ENCODE results near the gene WDR70.
"Not testable (repeated sequence)": the region's sequence is repeated elsewhere in the genome, so short reads cannot be mapped to it uniquely, and the experiment has no call there.

Gene WDR70

DNA sequence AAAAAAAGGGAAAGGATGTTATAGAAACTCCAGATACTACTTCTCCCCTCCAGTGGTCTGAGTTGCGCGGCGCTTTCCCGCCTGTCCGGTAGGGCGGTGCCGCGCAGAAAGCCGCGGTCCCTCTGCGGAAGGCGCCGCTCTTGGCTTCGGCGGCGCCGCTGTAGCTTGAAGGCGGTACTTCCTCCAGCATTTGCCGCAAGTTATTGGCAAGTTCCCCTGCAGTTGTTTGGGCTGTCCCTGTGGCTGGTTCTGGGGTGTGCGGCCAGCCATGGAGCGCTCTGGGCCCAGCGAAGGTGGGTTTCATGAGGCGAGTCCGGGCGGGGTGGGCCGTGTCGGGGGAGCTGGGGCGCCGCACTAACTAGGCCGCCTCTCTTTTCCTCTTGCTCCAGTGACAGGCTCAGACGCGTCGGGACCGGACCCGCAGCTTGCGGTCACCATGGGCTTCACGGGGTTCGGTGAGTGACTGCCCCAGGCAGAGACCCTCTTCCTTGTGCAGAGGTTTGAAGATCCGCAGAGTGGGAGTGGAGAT lies at the start of gene WDR70:
WDR70 (plus strand) TSS at position 219 of the 529 bp plus-strand sequence; CDS start at position 269, 50 bp downstream.
- peak; percentile 96 for DNase-seq

DNA sequence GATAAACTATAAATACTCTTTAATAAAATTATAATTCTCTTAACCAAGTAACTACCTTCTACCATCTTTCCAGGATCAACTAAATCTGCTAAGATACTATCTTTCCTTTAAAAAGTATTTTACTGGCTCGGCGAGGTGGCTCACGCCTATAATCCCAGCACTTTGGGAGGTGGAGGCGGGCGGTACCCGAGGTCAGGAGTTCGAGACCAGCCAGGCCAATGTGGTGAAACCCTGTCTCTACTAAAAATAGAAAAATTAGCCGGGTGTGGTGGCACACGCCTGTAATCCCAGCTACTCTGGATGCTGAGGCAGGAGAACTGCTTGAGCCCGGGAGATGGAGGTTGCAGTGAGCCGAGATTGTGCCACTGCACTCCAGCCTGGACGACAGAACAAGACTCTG lies 44.4 kb upstream of the WDR70 start:
- not testable (repeated sequence) for DNase-seq

DNA sequence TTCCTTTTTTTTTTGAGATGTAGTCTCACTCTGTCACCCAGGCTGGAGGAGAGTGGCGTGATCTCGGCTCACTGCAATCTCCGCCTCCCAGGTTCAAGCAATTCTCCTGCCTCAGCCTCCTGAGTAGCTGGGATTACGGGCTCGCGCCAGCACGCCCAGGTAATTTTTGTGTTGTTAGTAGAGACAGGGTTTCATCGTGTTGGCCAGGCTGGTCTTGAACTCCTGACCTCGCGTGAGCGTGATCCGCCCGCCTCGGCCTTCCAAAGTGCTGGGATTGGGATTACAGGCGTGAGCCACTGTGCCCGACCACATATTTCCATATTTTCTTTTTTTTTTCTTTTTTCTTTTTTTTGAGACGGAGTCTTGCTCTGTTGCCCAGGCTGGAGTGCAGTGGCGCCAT lies 36.4 kb upstream of the WDR70 start:
- not testable (repeated sequence) for DNase-seq

DNA sequence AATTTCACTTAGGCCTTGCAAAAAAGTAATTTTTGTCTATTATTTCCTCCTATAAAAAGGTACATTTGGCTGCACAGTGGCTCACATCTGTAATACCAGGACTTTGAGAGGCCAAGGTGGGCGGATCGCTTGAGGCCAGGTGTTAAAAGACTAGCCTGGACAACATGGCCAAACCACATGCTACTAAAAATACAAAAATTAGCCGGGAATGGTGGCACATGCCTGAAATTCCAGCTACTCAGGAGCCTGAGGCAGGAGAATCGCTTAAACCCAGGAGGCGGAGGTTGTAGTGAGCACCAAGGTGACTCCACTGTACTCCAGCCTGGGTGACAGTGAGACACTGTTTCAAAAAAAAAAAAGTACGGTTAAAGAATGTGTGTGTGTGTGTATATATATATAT lies 24.0 kb upstream of the WDR70 start:
- no peak for DNase-seq

DNA sequence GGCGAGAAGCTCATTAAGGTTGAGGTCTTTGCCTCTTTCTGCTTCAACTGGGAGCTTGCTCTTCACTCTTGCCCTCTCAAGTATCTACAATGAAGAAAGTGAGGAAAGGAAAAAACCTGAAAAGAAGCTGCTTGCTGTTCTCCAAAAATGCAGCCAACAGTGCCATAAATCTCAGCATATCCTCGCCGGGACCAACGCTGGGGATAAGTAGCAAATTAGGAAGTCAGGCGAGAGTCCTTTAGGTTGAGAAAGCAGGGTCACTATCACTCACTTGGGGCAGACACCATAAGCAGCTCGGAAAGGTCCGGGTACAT lies 8.6 kb upstream of the WDR70 start:
- DNase-seq = no peak

DNA sequence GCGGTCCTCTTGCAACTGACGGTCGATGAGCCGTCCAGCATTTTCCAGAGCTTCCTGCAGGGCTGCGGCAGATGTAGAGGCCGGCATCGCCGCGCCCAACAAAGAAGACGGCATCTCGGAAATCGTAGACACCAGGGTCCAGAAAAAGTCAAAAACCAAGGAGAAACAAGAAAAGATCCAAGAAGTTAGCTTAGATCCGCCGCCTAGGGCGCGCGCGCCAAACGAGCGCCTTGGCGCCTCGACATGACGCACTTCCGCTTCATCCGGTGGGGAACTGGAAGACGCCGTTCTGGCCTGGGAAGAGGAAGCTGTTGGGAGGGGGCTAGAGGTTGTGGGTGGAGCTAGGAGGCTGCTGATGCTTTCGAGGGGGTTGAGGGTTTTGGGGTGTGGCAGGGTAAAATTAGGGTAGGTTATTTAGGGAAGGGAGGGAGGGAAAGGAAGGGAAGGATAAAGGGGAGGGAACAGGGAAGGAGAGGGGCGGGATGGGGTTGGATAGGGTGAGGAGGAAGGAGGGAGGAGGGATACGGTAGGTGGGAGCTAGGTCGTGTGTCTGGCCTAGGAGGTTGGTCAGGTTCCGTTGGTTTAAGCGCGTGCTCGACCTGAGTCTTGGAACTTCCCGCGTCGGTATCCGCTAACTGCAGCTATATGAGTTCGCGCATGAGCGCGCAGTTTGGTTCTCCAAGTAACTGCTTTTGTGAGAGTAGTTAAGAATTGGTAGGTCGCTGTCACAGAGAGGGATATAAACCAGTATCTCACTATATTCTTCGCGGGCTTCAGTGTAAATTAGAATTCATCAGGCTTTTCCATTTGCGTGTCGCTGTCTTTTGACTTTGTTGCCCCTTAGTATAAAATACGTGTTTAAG lies 8.0 kb upstream of the WDR70 start, which contains the start of gene NUP155:
NUP155 (minus strand) TSS at position 243 of the 863 bp plus-strand sequence; CDS start at position 114, 129 bp downstream.
- DNase-seq = peak; percentile 95

DNA sequence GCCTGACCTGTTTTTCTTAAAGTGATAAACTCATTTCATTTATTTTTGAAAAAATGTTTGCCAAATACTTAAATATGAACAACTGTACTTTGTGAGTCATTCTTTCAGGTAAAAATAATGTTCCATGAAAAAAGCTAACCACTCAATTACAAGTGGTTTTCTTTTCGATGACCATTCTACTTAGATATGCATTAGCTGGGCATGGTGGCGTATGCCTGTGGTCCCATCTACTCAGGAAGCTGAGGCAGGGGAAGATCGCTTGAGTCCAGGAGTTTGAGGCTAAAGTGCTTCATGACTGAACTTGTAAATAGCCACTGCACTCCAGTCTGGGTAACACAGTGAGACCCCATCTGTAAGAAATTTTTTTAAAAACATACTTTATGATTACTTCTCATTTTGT lies 4.0 kb upstream of the WDR70 start:
- DNase-seq = no peak

DNA sequence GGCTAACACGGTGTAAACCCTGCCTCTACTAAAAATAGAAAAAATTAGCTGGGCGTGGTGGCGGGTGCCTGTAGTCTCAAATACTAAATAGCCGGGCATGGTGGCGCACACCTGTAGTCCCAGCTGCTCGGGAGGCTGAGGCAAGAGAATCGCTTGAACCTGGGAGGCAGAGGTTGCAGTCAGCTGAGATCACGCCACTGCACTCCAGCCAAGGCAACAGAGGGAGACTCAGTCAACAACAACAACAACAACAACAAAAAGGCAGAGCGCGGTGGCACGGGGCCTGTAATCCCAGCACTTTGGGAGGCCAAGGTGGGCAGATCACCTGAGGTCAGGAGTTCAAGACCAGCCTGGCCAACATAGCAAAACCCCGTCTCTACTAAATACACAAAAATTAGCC lies 1.1 kb upstream of the WDR70 start:
- DNase-seq = not testable (repeated sequence)

DNA sequence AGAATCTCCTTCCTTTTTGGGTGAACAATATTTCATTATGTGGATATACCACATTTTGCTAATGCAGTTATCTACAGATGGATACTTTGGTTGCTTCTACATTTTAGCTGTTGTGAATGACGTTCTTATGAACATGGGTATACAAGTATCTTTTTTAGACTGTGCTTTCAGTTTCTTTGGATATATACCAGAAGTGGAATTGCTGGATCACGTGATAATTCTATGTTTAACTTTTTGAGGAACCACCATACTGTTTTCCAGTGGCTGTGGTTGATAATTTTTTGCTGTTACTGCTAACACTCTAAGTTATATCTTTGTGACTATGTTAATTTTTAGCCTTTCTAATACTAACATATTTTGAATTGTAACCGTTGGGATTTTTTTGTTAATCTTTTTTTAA lies 12.5 kb downstream of the WDR70 start:
- DNase-seq = peak; percentile 85

DNA sequence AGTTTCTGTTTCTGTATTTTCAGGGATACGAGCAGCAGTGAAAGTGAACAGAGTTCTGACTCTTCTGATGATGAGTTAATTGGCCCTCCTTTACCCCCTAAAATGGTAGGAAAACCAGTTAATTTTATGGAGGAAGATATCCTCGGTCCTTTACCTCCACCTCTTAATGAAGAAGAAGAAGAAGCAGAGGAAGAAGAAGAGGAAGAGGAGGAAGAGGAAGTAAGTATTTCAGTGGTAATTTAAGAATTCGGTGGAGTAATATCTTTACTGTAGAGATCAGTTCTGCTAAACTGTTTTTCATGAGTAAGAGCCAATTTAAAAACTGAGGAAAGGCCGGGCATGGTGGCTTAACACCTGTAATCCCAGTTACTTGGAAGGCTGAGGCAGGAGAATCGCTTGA lies 17.2 kb downstream of the WDR70 start:
- DNase-seq = no peak

DNA sequence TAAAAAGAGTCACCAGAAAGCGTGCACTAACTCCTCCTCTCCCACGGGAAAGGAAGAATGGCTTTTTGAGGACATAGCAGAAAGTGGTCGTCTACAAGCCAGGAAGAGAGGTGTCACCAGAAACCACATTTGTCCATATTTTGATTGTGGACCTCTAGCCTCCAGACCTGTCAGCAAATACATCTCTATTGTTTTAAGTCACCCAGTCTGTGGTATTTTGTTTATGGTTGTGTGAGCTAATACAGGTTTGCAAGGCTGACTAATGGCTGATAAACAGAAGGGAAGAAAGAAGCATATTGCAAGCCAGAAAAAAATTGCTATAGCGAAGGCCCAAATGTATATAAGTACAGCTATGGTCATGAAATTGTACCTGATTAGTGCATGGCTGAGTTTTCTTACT lies 21.4 kb downstream of the WDR70 start:
- no peak for DNase-seq

DNA sequence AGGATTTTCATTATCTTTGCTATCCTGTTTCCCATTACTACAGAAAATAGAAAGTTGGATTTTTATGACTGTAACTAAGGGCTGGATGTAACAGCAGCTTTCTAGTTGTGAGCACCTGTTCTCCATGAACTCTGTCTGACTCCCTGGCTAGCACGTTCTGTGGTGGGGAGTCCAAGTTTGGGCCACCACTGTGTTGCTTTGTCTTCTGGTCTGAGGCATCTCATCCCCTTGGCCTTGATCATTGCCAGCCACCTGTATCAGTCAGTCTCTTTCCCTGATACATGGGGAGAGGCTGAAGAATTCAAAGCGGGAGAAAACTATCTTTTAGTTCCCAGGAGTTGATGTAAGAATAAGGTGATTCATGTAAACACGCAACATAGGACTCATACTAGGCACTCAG lies 33.4 kb downstream of the WDR70 start:
- DNase-seq = no peak

DNA sequence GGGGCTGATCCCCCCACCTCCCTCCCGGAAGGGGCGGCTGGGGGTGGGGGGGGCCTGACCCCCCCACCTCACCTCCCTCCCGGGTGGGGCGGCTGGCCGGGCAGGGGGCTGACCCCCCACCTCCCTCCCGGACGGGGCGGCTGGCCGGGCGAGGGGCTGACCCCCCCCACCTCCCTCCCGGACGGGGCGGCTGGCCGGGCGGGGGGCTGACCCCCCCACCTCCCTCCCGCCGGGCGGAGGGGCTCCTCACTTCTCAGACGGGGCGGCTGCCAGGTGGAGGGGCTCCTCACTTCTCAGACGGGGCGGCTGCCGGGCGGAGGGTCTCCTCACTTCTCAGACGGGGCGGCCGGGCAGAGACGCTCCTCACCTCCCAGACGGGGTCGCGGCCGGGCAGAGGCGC lies 36.3 kb downstream of the WDR70 start:
- not testable (repeated sequence) for DNase-seq

DNA sequence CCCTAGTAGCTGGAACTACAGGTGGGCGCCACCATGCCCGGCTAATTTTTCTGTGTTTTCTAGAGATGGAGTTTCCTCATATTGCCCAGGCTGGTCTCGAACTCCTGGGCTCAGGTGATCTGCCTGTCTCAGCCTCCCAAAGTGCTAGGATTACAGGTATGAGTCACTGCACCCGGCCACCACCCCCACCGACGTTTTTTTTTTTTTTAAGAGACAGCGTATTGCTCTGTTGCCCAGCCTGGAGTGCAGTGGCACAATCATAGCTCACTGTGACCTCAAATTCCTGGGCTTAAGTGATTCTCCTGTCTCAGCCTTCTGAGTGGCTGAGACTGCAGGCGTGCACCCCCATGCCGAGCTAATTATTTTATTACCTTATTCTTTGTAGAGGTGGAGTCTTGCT lies 38.2 kb downstream of the WDR70 start:
- no peak for DNase-seq

DNA sequence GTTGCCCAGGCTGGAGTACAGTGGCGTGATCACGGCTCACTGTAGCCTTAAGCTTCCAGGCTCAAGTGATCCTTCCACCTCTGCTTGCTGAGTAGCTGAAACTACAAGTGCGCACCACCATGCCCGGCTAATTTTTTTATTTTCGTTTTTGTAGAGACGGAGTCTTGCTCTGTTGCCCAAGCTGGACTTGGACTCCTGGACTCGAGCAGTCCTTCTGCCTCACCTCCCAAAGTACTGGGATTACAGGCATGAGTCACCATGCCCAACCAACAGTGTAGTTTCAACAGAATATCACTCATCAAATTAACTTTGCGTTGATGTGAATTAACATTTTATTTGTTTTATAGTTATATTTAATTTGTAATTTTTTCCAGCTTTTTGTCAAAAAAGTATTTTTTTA lies 45.3 kb downstream of the WDR70 start:
- no peak for DNase-seq

DNA sequence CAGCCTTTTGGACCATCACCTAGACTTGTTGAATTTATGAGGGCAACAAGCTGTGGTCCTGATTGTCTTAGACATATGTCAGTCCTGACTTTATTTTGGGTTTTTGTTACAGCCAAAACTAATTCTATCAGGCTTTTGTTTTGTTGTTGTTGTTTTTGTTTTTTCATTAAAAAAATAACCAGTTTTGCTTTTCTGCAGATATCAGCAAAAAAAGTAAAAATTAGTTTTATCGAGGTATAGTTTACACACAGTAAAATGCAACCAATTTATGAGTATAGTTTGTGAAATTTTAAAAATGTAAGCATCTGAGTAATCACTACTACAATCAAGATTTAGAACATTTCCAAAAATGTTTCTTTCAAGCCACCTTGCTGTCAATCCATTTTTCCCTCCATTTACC lies 48.9 kb downstream of the WDR70 start:
- DNase-seq = no peak

DNA sequence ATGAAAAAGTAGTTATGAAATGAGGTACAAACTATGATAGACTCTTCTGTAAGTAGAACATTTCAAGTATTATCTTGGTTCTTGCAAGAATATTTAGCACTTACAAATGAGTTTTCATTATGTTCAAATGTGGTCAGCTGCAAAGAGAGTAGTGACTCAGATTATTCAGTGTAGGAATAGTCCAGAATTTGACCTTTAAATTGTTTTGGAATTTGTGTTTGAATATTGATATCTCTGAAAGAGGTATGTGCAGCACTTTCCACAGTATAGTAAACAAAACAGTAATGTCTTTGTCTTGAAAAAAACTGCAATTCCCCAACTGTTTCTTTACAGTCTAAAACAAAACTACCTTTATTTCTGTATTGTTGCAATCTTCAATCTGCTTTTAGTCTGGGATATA lies 56.1 kb downstream of the WDR70 start:
- DNase-seq = no peak

DNA sequence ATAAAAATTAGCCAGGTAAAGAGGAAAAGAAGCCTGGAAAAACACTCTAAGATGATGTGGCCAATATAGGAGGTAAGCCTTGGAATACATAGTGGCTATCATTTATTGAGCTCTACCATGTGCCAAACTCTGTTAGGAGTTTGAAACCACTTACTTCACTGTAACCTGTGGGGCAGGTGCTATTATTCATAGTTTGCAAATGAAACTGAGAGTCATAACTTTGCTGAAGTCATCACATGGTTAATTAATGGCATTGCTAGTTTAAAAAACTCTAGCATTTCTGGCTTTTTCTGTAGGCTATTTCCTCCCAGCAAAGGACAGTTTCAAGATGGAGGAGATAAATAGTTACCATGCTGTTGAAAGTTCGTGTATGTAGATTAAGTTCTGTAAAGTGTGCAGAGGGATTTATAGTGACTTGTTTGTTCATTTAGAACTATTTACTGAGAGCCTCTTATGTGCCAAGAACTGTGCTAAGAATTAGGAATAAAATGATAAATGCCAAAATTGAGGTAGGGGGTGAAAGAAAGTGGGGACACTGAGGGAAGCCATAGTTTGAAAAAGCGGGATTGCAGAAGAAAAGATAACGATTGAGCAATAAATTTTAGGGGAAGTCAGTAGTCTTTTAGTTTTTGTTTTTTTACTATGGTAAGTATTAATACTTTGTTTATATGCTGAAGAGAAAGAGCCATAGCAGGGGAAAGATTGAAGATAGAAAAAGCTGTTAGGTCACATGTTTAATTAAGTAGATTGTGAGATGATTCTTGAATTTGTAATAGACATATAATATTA lies 57.2 kb downstream of the WDR70 start:
- peak; percentile 9 for DNase-seq

DNA sequence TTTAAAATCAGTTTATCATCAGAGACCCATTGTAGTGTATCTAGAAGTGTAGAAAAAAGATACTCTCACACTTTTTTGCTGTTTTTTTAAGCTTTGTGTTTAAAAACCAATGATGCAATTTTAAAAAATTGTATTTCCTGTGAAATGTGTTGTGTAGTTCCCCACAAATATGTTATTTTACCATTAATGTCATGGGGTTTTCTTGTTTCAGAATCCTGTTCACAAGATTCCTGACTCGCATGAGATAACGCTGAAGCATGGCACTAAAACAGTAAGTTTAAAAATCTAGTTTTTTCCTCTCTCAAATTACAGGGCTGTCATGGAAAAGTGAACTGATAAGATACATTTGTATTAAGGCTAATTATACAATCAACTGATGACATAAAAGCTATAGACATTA lies 58.6 kb downstream of the WDR70 start:
- DNase-seq = no peak

DNA sequence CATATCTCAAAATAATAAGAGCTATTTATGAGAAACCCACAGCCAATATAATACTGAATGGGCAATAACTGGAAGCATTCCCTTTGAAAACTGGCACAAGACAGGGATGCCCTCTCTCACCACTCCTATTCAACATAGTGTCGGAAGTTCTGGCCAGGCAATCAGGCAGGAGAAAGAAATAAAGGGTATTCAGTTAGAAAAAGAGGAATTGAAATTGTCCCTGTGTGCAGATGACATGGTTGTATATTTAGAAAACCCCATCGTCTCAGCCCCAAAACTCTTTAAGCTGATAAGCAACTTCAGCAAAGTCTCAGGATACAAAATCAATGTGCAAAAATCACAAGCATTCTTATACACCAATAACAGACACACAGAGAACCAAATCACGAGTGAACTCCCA lies 66.7 kb downstream of the WDR70 start:
- not testable (repeated sequence) for DNase-seq

DNA sequence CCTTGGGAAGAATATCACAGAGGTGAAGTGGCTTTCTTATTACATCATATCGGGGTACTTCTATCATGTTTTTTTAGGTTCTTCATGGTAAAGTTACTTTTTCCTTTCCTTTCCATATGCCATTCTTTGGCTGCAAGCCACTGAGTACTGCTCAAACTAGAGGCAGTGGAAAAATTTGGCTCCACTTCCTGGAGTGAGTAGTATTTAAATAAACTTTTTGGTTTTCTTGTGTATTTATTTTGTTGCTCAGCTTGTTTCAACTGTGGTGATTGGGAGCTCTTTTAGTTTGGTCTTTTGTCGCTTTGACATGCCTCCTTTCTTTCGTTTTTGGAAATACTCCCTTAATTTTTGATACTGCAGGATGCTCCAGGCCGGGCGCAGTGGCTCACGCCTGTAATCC lies 69.8 kb downstream of the WDR70 start:
- DNase-seq = no peak

DNA sequence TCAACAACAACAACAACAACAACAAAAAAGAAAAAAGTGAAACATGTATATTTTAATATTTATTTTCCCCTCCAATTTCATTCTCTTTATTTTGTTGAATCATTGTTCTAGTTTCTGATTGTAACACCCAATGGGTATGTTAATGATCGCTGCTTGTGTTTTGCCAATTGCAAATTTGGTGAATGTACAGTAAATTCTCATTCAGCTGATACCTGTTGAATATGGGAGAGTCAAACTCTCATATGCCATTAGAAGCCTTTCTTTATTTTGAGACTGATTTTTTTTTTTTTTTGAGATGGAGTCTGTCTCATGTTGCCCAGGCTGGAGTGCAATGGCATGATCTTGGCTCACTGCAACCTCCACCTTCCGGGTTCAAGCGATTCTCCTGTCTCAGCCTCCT lies 72.9 kb downstream of the WDR70 start:
- DNase-seq = not testable (repeated sequence)

DNA sequence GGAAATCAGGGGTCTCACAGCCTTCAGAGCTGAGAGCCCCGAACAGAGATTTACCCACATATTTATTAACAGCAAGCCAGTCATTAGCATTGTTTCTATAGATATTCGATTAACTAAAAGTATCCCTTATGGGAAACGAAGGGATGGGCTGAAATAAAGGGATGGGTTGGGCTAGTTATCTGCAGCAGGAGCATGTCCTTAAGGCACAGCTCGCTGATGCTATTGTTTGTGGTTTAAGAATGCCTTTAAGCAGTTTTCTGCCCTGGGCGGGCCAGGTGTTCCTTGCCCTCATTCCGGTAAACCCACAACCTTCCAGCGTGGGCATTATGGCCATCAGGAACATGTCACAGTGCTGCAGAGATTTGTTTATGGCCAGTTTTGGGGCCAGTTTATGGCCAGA lies 74.1 kb downstream of the WDR70 start:
- not testable (repeated sequence) for DNase-seq

Measured in OCI-M1 (cell line).